Lower leg skin (tissue), 3 donors: Measurements from ENCODE around the gene SORT1.

Experiments
- CTCF ChIP-seq, 3 donors: fragments of 450-650 bp; IDR thresholded peaks; one replicate each; pipeline ENCODE4 v1.5.1; 2016; ENCODE audit warnings: antibody characterized with exemption in 3 of 3, mild to moderate bottlenecking in 3 of 3, moderate library complexity in 2 of 3
- POLR2A ChIP-seq, 2 donors: fragments of 450-650 bp; IDR thresholded peaks; one replicate each; pipeline ENCODE4 v1.6.1; 2016 to 2017; ENCODE audit warnings: antibody characterized with exemption in 2 of 2, mild to moderate bottlenecking in 1 of 2, moderate library complexity in 1 of 2

GRCh38 chr1:109400035-109400655, 2.4 kb upstream of the SORT1 start:
- TF ChIP-seq CTCF (IDR thresholded peaks at IDR 0.05) (no peak), POLR2A (IDR thresholded peaks at IDR 0.05) (no peak)
